GM12878 (cell line): Measurements from ENCODE around the gene MAML3. TPM values are rescaled to one million over a fixed set of nuclear protein-coding genes. Genes with fewer than 3 reads are reported as not detected.

Experiments used
- ATAC-seq: fragments of 200-7000 bp; cut with Tn5 transposase; 3 replicates; pipeline ENCODE4 v1.9.1; 2020; ENCODE audit warnings: mild to moderate bottlenecking, moderate library complexity
- BruUV-seq: library from RNA; stranded (reverse); fragments of 400-500 nt; replicated peaks from 2 replicates; lab custom pipeline; 2021; lab: Mats Ljungman, UMichigan
- CTCF ChIA-PET: fragments of 300-600 bp; sonication (Branson Sonifier 250); formaldehyde crosslinking; extraction: SDS; loops from one replicate; lab custom pipeline; 2021; ENCODE audit warnings: inconsistent platforms; lab: Yijun Ruan, JAX
- POLR2A ChIA-PET: fragments of 350-600 bp; formaldehyde crosslinking; extraction: SDS; loops from one replicate; lab custom pipeline; 2021; ENCODE audit warnings: inconsistent platforms; lab: Charles Lee
- RAD21 ChIA-PET: fragments of 300-600 bp; sonication (Branson Sonifier 250); formaldehyde crosslinking; loops from one replicate; lab custom pipeline; 2023; ENCODE audit warnings: antibody characterized with exemption; ENCODE audit not compliant: unreplicated experiment; lab: Charles Lee
- SMC1A ChIA-PET: fragments of 300-600 bp; sonication (Branson Sonifier 250); formaldehyde crosslinking; loops from one replicate; lab custom pipeline; 2023; ENCODE audit not compliant: unreplicated experiment, uncharacterized antibody; lab: Charles Lee
- DNase-seq: peaks from one replicate; pipeline ENCODE4 v3.0.0-alpha.2; 2011; ENCODE audit warnings: low read depth, low spot score
- FAIRE-seq: peaks from 3 replicates; lab custom pipeline; 2011; peaks lifted over from hg19 to GRCh38; lab: Jason Lieb, UNC
- H2AFZ ChIP-seq: 2 replicates; pipeline ENCODE4 v1.6.0; 2011; ENCODE audit warnings: low read depth, low read length, control low read depth; ENCODE audit not compliant: control insufficient read depth
- H3K27ac ChIP-seq: 2 replicates; pipeline ENCODE4 v1.5.1; 2011; ENCODE audit warnings: control low read depth; ENCODE audit not compliant: control insufficient read depth, insufficient read depth
- H3K27me3 ChIP-seq, 2 experiments: replicated peaks in 1 of 2; 2 replicates each; pipeline versions ENCODE4 v1.6.0 to v1.6.1; 2011; ENCODE audit warnings: low read length in 1 of 2; ENCODE audit not compliant: control insufficient read depth in 2 of 2, insufficient read depth in 2 of 2
- H3K36me3 ChIP-seq, 2 experiments: 2 replicates each; pipeline ENCODE4 v1.5.1; 2011; ENCODE audit warnings: low read length in 1 of 2; ENCODE audit not compliant: control insufficient read depth in 2 of 2, insufficient read depth in 2 of 2
- H3K4me1 ChIP-seq: 2 replicates; pipeline ENCODE4 v1.6.1; 2011; ENCODE audit warnings: mild to moderate bottlenecking, low read length, moderate library complexity, mixed read lengths; ENCODE audit not compliant: control insufficient read depth, insufficient read depth
- H3K4me2 ChIP-seq: 2 replicates; pipeline ENCODE4 v1.6.0; 2011; ENCODE audit warnings: control low read depth; ENCODE audit not compliant: control insufficient read depth, insufficient read depth
- H3K4me3 ChIP-seq: fragments of 200-600 bp; sonication (generic); 2 replicates; pipeline ENCODE4 v1.5.1; 2016
- H3K79me2 ChIP-seq: 2 replicates; pipeline ENCODE4 v1.6.0; 2011; ENCODE audit warnings: low read length; ENCODE audit not compliant: control insufficient read depth, insufficient read depth
- H3K9ac ChIP-seq: 2 replicates; pipeline ENCODE4 v1.8.0; 2011; ENCODE audit warnings: low read length, control low read depth, mixed read lengths; ENCODE audit not compliant: control insufficient read depth, insufficient read depth
- H3K9me3 ChIP-seq: replicated peaks from 3 replicates; pipeline ENCODE4 v1.5.1; 2011; ENCODE audit warnings: mild to moderate bottlenecking, low read length; ENCODE audit not compliant: control insufficient read depth, insufficient read depth
- H4K20me1 ChIP-seq: 2 replicates; pipeline ENCODE4 v1.6.0; 2011; ENCODE audit not compliant: control insufficient read depth, insufficient read depth
- ASH2L ChIP-seq: fragments of 300-600, 200-600 bp; sonication (generic); IDR thresholded peaks from 2 replicates; pipeline ENCODE4 v1.6.1; 2017; ENCODE audit warnings: low read depth, mild to moderate bottlenecking, borderline replicate concordance
- BMI1 ChIP-seq: fragments of 450-650 bp; IDR thresholded peaks from 2 replicates; pipeline ENCODE4 v1.6.1; 2016; ENCODE audit warnings: mild to moderate bottlenecking, moderate library complexity, borderline replicate concordance
- CEBPB ChIP-seq, 2 experiments: fragments of 150-350 bp in 1 of 2; IDR thresholded peaks; 2 replicates each; pipeline ENCODE4 v1.6.1; 2012 to 2014; ENCODE audit warnings: low read depth in 2 of 2, low read length in 2 of 2, borderline replicate concordance in 1 of 2, inconsistent platforms in 1 of 2
- CHD2 ChIP-seq: IDR thresholded peaks from 2 replicates; pipeline ENCODE4 v1.6.1; 2011; ENCODE audit warnings: low read depth, low read length, improper control_type of control experiment, borderline replicate concordance
- FOXM1 ChIP-seq: IDR thresholded peaks from 2 replicates; pipeline ENCODE4 v1.6.1; 2012; ENCODE audit warnings: low read depth, mild to moderate bottlenecking, inconsistent platforms, low read length, moderate library complexity
- HDAC6 ChIP-seq: fragments of 200-600 bp; sonication (generic); IDR thresholded peaks from one replicate; pipeline ENCODE4 v1.8.0; 2017; ENCODE audit warnings: antibody characterized with exemption; ENCODE audit not compliant: unreplicated experiment
- HDGF ChIP-seq: fragments of 450-650 bp; IDR thresholded peaks from 2 replicates; pipeline ENCODE4 v1.6.1; 2016; ENCODE audit warnings: antibody characterized with exemption
- IRF4 ChIP-seq: IDR thresholded peaks from 2 replicates; pipeline ENCODE4 v1.6.1; 2011; ENCODE audit warnings: low read depth, low read length
- PAX5 ChIP-seq: IDR thresholded peaks from 2 replicates; pipeline ENCODE4 v1.6.1; 2011; ENCODE audit warnings: low read depth, low read length, borderline replicate concordance
- RB1 ChIP-seq: fragments of 450-650 bp; formaldehyde crosslinking; IDR thresholded peaks from 2 replicates; pipeline ENCODE4 v1.6.1; 2017; ENCODE audit warnings: mild to moderate bottlenecking, borderline replicate concordance
- RBBP5 ChIP-seq: fragments of 200-600 bp; sonication (generic); conservative IDR thresholded peaks from 2 replicates; pipeline ENCODE4 v1.6.1; 2016
- TCF12 ChIP-seq: IDR thresholded peaks from 2 replicates; pipeline ENCODE4 v1.6.1; 2011; ENCODE audit warnings: low read depth, mild to moderate bottlenecking, low read length
- YY1 ChIP-seq: IDR thresholded peaks from 2 replicates; pipeline ENCODE4 v1.6.1; 2011; ENCODE audit warnings: low read depth, mild to moderate bottlenecking, low read length
- ZNF274 ChIP-seq: IDR thresholded peaks from one replicate; pipeline ENCODE4 v1.8.0; 2011; ENCODE audit not compliant: insufficient read length, insufficient read depth
- ZNF384 ChIP-seq: IDR thresholded peaks from 2 replicates; pipeline ENCODE4 v1.6.1; 2012; ENCODE audit warnings: low read depth, mild to moderate bottlenecking, low read length, improper control_type of control experiment, borderline replicate concordance
- ZZZ3 ChIP-seq: IDR thresholded peaks from 2 replicates; pipeline ENCODE4 v1.6.1; 2011; ENCODE audit warnings: low read depth; ENCODE audit not compliant: control insufficient read depth, insufficient read length
- WGBS: methylation state at CpG from one replicate; pipeline ENCODE4 v1.1.6; 2016; ENCODE audit warnings: low lambda C conversion rate; ENCODE audit not compliant: insufficient replicate concordance, insufficient coverage; ENCODE audit errors: missing lambda C conversion rate; 5-methylcytosine and 5-hydroxymethylcytosine counted together
- in situ Hi-C: fragments of 300-500 bp; cut with MboI; formaldehyde crosslinking; loops from 9 replicates; pipeline ENCODE4 v1.14.3; 2018; ENCODE audit warnings: mixed read lengths
- intact Hi-C: fragments of 100-400 bp; cut with micrococcal nuclease; formaldehyde crosslinking; loops from one replicate; pipeline ENCODE4 v1.14.2; 2022; ENCODE audit not compliant: unreplicated experiment
- polyA plus RNA-seq, 11 experiments: library from polyadenylated mRNA; depleted of rRNA in 4 of 11; unstranded in 6 of 11; stranded (reverse) in 5 of 11; fragments of >200 nt; fragmentation: Nextera tagmentation in 4 of 11; fragmentation: Illumina TruSeq in 1 of 11; extraction: Ambion mirVana in 4 of 11; extraction: Trizol in 1 of 11; gene quantifications; 1 replicate in 1 of 11; 2 replicates in 10 of 11; pipeline versions ENCODE4 v1.2.1 to v1.2.3, GENCODE V29; 2011 to 2016; ENCODE audit warnings: inconsistent platforms in 2 of 11, missing spikeins in 2 of 11, low read depth in 1 of 11
- total RNA-seq, 4 experiments: library from RNA; depleted of rRNA in 3 of 4; stranded (reverse); fragments of >200 nt in 3 of 4; fragmentation: Illumina TruSeq in 1 of 4; extraction: Trizol in 1 of 4; gene quantifications; 2 replicates each; pipeline versions ENCODE4 v1.2.1 to v1.2.3, GENCODE V29; 2013 to 2021
- TF ChIP-seq, protein P1 (sequence below): IDR thresholded peaks from 2 replicates; pipeline ENCODE4 v1.6.1; 2011; ENCODE audit warnings: mild to moderate bottlenecking, low read depth, low read length, moderate library complexity; ENCODE audit not compliant: insufficient replicate concordance
- TF ChIP-seq, protein P2 (sequence below): fragments of 450-650 bp; IDR thresholded peaks from 2 replicates; pipeline ENCODE4 v1.6.1; 2016; ENCODE audit warnings: mild to moderate bottlenecking
- TF ChIP-seq, protein P3 (sequence below): IDR thresholded peaks from 2 replicates; pipeline ENCODE4 v1.6.1; 2012; ENCODE audit warnings: low read length, inconsistent platforms

The MAML3 gene
- total and polyA plus RNA-seq, 10 of the 15 experiments (the other 5 are each of a cell fraction or from before 2014, with no cell fraction given), result under 0.01 to 0.53 (median 0.06) TPM; not detected in 2

DNA sequence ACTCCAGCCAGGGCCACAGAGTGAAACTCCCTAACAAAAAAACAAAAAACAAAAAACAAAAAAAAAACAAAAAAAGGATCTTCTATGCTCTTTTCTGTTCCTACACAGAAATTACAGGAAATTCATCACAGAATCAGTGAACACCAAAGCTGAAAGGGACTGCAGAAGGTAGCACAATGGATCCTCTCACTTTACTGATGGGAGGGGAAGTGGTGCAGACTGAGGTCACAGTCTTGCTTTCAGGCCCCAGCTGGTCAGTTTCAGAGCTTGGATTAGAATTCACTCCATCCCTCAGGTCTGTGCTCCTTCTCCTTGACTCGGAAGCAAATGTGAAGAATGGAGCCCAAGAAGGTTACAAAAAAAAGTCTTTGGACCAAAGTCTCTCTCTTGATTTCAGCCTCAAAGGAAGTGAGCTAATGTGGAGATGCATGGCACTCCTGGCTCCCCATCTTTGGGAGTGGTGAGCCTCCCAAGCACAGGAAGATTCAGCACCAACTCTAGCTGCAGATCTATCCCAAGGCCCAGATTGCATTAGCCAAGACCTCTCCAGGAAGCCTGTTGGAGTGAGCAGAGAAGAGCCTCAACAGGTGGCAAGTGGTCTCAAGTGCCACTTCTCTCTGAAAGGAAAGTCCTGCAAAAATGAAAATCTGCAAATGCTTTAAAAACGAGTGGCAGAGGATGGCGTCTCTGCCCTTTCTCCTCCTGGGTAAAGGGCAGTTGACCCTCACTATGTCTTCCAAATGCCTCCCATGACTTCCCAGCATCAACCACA, 176.0 kb downstream of the MAML3 start (continued):
- TF ChIP-seq, protein P1, sequence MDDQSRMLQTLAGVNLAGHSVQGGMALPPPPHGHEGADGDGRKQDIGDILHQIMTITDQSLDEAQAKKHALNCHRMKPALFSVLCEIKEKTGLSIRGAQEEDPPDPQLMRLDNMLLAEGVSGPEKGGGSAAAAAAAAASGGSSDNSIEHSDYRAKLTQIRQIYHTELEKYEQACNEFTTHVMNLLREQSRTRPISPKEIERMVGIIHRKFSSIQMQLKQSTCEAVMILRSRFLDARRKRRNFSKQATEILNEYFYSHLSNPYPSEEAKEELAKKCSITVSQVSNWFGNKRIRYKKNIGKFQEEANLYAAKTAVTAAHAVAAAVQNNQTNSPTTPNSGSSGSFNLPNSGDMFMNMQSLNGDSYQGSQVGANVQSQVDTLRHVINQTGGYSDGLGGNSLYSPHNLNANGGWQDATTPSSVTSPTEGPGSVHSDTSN, result no peak
- TF ChIP-seq ZZZ3 (no peak), RBBP5 (no peak), TCF12 (0 out of 2 replicates have a peak, but pooled peaks have one; percentile 8), ZNF384 (no peak), ZNF274 (no peak), PAX5 (0 out of 2 replicates have a peak, but pooled peaks have one; percentile 22), FOXM1 (no peak; the same call in 1 of the 2 replicates)
- TF ChIP-seq, protein P2, sequence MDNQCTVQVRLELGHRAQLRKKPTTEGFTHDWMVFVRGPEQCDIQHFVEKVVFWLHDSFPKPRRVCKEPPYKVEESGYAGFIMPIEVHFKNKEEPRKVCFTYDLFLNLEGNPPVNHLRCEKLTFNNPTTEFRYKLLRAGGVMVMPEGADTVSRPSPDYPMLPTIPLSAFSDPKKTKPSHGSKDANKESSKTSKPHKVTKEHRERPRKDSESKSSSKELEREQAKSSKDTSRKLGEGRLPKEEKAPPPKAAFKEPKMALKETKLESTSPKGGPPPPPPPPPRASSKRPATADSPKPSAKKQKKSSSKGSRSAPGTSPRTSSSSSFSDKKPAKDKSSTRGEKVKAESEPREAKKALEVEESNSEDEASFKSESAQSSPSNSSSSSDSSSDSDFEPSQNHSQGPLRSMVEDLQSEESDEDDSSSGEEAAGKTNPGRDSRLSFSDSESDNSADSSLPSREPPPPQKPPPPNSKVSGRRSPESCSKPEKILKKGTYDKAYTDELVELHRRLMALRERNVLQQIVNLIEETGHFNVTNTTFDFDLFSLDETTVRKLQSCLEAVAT, result 0 out of 2 replicates have a peak, but pooled peaks have one; percentile 35
- TF ChIP-seq, all 136 proteins: peak for 8

DNA sequence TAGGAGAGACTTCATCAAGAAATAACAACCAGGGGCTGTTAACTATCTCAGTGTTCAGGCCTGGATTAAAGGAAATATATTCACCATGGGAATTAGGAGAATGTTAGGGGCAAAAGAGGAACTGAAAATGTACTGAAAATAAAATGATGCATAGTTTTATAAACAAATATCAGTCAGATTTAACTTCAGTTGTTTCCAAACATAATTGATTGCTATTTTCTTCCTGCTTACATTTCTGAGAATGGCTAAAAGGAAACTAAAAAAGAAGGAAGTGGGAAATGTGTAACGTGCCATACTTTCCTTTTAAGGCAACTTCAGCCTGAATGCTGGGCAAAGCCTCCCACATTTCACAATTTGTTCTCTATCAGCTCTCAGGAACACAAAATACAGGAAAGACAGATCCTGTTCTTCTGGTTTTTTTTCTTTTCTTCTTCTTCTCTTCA, 178.1 kb downstream of the MAML3 start:
- RAD21 ChIA-PET, result no interaction called here
- Histone ChIP-seq H3K9ac (no peak overlapping the region), H3K9me3 (no peaks in the 10 kb centered on the region), H3K4me1 (peaks cover 46% of the 10 kb centered on the region), H2AFZ (no peak overlapping the region), H3K27me3 (no peaks in the 10 kb centered on the region), H3K36me3 (no peaks in the 10 kb centered on the region), H3K79me2 (no peaks in the 10 kb centered on the region), H3K4me3 (0 out of 2 replicates have a peak overlapping the region, but pooled peaks have one; percentile 1), H3K4me2 (peak overlapping the region; percentile 28; the same call in 1 of the 2 replicates), H4K20me1 (no peaks in the 10 kb centered on the region), H3K27ac (0 out of 2 replicates have a peak overlapping the region, but pooled peaks have one; percentile 26)
- no TSS peak for BruUV-seq
- intact Hi-C loops (no loop called here), in situ Hi-C loops (no loop called here)
- ATAC-seq, result no peak; the same call in 1 of the 3 replicates
- WGBS, result 0% methylated on average over 1 of the region's 1 CpG
- CTCF ChIA-PET, result no interaction called here
- SMC1A ChIA-PET, result interaction anchor here (1.3 kb wide), 1 partner anchor 24 kb away, joined by 3 read pairs; no protein-coding TSS in a partner anchor
- POLR2A ChIA-PET, result interaction anchor here (1.0 kb wide), 1 partner anchor 9 kb away, joined by 3 read pairs; no protein-coding TSS in a partner anchor
- no peak for DNase-seq
- FAIRE-seq, result no peak
- TF ChIP-seq HDGF, result no peak
- no peak for TF ChIP-seq CEBPB (IDR thresholded peaks at IDR 0.05; ENCODE audit: borderline replicate concordance in 1 of 2, low read depth in 2 of 2, low read length in 2 of 2)
- TF ChIP-seq BMI1, result peak; percentile 23; the same call in 1 of the 2 replicates
- no peak for TF ChIP-seq RBBP5
- TF ChIP-seq IRF4, result 0 out of 2 replicates have a peak, but pooled peaks have one; percentile 46
- TF ChIP-seq ASH2L, result no peak
- TF ChIP-seq, protein P3, sequence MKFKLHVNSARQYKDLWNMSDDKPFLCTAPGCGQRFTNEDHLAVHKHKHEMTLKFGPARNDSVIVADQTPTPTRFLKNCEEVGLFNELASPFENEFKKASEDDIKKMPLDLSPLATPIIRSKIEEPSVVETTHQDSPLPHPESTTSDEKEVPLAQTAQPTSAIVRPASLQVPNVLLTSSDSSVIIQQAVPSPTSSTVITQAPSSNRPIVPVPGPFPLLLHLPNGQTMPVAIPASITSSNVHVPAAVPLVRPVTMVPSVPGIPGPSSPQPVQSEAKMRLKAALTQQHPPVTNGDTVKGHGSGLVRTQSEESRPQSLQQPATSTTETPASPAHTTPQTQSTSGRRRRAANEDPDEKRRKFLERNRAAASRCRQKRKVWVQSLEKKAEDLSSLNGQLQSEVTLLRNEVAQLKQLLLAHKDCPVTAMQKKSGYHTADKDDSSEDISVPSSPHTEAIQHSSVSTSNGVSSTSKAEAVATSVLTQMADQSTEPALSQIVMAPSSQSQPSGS, result 0 out of 2 replicates have a peak, but pooled peaks have one; percentile 14
- no peak for TF ChIP-seq CHD2
- TF ChIP-seq RB1, result no peak
- TF ChIP-seq HDAC6, result no peak
- no peak for TF ChIP-seq YY1
